HG03354 (cell line): ENCODE measurements around the gene ING2.

ENCODE experiments used
- ATAC-seq: cut with Tn5 transposase; IDR thresholded peaks from one replicate; pipeline ENCODE4 v1.9.1; 2021; ENCODE audit warnings: mild to moderate bottlenecking; ENCODE audit not compliant: unreplicated experiment, poor library complexity, severe bottlenecking

Gene ING2

DNA sequence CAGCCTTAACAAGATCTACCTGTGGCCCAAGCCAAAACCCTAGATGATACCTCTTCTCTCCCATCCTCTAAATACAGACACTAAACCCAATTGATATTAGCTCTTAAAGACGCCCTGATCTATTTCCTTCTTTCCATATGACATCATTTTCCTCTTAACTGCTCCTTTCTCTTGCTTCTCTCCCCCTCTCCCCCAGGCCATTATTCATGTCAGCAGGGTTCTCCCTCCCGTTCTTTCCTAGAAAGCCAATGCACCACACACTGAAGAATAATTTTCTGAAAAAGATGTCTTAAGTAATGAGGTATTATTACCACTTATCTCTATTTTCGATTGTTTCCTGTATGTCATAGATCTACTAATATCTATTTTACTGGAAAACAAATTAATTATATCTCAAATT, 9.7 kb upstream of the ING2 start:
- no peak for ATAC-seq

DNA sequence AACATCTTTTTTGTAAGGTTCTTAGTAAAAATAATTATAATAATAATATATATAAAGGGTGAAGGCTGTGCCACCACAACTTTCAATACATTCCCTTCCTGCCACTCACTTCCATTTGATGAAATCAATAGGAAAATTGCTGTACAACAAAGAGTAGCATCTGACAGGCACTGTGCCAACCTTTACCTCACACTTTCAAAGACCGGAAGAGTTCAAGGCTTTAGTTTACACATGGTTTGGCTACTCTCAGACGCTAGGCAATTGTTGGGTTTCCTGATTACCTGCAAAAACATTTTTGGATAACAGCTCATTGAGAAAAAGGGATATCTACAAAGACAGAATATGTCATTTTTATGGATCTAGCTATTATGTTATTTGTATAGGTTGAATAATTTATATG, 5.5 kb upstream of the ING2 start:
- ATAC-seq = no peak

DNA sequence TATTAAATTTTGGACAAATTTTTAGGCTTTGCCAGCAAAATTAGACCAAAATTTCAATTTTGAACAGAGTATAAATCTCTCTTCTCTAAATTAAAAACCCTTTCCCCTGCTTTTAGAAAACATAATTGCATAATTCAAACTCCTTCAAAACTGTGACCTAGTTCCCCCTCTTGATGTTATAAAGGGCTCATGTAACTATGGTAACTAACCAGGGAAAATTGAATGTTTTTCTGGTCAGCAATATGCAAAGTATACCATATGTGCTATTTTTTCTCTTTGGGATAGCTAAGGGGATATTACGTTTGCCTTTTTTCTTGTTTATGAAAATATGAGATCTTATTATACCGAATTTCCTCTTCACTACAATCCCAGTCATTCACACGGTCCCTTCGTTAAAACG, 5.1 kb upstream of the ING2 start:
- no peak for ATAC-seq

DNA sequence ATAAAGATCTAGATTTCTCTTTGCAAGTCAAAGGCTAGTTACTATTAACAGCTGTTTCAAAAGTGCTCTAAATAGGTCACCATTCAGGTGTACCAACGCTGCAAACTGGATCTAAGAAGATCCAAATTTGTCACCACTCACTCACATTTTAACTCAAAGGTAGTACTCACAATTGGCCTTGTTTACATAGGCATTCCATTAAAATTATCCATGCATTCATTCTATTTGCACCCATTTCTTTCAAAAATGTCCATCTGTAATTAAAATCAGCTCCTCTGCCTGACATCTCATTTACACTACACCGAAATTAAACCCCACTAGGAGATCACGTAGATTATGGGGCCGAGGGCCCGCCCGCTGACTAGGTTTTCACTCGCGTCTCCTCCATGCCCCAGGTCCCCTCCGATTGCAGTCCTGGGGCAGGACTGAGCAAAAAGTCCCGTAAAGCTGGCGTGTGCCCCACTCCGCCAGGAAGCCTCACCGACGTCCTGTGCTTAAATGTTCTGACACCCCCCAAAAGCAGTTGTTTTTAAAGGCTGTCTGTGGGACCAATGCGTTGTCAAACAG, 1.3 kb upstream of the ING2 start:
- ATAC-seq = peak; percentile 3

DNA sequence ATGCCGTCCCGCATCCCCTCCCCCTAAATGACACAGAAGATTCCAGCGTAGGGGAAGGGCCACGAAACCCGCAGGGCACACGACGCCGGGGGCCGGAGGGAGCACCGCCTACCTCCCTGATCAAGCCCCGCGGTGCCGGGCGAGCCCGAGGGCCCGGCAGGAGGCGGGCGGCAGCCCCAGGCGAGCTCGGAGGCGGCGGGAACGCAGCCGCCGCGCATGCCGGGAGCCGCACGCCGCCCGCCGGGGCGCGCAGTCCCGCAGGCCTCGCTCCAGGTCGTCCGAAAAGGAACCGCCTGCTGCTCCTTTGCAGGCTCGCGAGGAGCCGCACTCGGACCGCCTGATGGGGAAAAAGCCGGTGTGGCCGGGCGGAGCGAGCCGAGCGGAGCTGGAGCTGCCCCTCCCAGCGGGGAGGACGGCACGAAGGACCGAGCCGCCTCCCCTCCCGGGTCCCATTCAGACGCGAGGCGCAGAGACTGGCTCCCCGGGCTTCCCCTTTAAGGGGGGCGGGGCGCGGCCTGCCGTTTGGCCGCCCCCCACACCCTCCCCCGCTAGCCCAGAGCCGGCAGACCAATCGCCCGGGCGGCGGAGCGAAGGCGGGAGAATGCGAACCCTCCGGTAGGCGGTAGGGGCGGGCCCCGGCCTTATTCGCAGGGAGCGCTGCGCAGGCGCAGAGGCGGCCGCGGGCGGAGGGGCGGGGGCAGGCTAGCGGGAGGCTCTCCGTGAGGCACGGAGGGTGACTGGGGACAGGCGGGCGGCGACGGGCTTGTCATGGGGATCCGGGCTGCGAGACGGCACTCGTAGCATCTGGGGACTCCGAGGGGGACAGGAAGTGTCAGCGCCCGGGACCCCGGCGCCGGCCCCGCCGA, 561 bp upstream of the ING2 start:
- peak; percentile 71 for ATAC-seq

DNA sequence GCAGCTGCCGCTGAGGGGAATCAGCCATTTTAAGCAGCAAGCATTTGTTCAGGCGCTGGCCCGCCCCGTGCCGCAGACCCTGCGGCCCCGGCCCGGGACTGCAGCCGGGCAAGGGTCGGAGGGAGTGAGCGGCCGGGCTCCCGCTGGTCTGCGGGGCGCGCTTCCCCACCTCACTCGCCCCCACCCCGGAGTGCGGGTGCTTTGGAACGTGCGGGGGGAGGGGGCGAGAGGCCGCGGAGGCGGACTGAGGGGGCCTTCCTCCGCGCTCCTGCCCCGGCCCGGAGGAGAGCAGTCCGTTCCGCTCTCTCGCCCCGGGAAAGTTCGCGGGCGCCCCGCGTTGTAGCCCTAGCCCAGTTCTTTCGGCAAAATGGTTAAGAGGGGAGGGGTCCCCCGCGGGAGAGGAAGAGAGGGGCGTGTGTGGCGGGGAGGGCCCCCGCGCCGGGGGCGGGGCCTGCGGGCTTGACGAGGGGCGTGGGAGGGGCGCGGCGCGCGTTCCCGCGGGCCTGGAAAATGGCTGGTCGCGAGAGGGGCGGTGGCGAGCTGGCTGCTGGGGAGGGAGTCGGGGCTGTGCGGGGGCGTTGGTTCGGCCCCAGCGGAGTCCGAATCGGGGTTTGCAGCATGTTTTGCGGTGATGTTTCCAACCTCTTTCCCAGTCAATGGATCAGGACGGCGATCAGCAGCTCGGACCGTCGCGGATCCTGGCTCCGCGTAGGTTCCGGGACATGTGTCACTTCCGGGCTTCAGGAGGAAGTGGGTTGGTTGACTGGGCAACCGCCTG, 942 bp downstream of the ING2 start:
- ATAC-seq = peak; percentile 49

DNA sequence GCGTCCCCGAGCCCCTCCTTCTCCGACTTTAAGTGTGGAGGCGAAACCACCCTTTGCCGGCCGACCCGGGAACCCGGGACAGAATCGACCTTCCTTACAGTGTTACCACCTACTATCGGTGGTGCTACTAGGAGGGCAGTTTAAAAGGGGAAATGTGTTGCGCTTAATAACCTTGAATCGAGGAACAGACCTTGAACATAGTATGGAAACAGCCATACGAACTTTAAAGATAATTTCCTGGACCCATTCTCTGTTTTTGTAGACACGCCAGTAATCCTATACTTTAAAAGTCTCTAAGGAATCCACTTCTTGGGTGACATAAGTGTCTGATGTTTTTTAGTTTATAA, 1.5 kb downstream of the ING2 start:
- no peak for ATAC-seq

DNA sequence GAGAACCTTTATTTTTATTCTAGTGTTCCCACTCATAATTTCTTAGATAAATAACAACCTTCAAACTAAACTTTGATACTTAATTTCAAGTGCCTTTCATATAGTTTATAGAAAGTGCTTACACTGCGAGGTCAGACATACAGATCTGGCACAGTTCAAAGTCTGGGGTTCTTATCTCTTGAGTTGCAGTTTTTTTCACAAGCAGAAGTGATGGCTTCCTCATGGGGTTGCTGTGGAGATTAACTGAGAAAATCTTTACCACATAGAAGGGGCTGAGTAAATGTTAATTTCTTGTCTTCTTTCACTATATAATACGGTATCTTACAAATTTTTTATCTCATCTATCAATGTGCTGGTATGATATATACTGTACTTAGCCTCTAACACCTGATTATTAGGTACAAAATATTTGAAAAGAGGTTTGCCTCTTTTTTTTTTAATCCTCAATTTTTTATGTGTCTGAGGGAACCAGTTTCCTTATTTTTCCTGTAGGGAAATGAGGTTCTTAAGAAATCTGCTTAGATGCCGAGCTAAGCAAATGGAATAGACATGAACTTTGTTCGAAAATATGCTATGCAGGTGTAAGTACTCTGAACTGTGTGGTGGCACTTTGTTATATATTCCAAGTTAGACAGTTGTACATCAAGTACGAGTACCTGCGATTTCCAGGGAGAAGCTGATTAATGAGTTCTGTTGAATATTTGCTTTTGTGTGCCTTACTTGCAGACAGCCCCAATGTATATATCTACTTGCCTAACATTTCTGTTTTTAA, 3.3 kb downstream of the ING2 start:
- no peak for ATAC-seq

DNA sequence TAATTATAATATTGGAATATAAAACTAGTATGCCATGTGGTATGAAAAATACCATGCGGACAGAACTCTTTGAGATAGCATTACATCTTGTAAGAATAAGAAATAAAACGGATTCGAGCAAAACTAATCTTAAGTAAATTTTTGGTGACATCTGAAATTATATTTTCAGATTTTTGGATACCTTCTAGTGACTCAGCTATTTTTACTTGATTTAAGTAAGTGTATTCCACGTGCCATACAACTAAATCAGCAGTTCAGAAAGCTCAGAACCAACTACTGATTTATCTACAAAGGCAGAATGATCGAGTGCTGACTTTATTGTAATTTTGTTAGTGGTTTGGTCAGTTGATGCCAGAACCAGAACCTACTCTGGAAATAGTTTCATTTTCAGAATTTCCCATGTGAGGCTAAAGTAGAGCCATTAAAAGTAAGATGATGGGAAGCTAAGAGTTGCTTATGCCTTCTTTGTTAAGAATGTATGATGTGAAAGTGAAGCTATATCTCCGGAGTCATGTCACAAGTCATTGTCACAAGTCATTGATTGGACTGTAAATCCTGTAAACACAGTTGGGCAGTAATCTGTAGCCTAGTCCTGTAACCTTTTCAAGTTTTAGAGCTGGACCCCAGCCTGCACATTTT, 4.0 kb downstream of the ING2 start:
- ATAC-seq = no peak

DNA sequence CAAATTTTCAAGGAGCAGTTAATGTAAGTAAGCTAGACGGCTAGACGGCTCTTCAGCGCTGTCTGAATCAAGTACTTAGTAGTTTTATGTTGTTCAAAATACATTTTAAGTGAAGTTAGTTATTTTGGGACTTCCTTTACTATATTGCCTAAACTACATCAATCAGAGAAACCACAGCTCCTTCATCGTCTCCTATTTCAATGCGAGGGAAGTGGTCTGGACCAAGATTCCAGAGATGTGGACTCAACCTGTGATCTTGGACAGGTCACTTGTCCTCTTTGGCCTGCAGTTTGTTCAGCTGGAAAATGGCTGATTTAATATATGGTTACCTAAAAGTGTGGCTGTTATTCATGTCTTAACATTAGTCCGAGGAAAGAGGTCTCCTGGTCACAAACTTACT, 10.6 kb downstream of the ING2 start:
- no peak for ATAC-seq

DNA sequence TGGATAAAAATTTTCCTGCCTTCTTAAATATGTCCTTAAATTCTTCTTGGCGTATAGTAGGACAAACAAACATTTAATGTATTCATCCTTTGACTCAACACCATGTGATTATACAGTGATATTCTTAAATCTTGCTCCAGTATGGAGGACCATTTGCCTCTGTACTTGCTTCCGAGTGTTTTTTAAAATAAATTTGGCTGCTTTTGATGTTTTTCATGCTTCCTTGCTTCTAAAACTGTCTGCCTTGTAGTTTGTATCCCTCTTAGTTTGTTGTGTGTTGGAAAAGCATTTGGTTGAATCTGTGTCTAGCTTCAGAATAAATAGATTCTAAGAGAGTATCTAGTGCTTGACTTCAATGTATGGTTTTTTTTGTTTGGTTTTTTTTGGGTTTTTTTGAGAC, 12.3 kb downstream of the ING2 start:
- ATAC-seq = no peak

DNA sequence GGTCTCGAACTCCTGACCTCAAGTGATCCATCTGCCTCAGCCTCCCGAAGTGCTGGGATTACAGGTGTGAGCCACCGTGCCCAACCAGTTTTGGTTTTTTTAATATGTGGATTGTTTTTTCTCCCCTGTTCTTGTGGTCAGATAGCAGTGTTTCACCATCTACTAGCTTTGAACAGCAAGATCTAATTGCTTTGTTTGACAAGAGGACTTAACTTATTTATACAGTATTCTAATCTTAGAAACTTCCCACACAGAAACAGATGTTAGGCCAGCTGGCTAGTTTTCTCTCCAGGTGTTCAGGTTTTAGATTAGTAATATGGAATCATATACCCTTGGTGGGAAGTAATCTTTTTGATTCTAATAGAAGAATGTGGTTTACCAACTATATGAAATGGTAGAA, 12.9 kb downstream of the ING2 start:
- no peak for ATAC-seq

DNA sequence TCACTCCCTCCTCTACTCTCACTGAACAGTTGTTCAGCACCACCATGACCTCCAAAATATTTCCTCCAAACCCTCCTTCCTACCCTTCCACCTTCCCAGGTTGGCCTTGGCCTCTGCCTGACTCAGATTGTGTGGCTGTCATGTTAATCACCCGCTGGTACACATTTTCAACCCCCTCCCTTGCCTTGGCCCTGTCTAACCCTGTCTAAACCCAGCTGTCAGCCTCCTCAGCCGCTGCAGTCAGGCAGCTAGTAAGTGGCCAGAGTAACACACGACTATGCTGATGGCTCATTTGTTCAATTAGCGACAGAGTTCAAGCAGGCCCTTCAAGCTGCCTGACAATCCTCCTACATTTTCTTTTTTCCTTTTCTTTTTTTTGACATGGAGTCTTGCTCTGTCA, 18.0 kb downstream of the ING2 start:
- ATAC-seq = no peak

DNA sequence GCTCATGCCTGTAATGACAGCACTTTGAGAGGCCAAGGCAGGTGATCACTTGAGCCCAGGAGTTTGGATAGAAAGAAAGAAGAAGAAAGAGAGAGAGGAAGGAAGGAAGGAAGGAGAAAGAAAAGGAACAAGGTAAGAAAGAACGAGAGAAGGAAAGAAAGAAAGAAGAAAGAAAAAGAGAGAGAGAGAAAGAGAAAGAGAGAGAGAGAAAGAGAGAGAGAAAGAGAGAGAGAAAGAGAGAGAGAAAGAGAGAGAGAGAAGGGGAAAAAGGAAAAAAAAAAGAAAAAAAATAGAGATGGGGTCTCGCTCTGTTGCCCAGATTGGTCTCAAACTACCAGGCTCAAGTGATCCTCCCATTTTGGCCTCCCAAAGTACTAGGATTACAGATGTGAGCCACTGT, 22.5 kb downstream of the ING2 start:
- ATAC-seq = no peak

DNA sequence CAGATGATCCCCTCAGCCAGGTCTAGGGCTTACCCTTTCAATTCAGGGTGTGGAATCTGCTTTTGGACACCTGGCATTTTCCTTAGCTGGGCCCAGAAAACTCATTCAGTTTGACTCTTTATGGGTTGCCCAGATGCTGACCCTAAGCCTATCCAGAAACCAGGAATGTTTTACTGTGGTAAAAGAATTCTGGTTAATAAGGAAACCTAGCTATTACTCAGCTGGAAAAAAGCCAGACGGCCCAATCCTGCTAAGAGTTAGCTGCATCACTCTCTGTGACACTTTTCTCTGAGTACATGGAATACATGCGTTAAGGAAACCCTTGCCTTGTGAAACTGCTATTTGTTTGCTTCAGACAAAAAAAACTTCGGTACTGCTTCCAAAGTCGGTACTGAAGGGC, 28.0 kb downstream of the ING2 start:
- no peak for ATAC-seq

DNA sequence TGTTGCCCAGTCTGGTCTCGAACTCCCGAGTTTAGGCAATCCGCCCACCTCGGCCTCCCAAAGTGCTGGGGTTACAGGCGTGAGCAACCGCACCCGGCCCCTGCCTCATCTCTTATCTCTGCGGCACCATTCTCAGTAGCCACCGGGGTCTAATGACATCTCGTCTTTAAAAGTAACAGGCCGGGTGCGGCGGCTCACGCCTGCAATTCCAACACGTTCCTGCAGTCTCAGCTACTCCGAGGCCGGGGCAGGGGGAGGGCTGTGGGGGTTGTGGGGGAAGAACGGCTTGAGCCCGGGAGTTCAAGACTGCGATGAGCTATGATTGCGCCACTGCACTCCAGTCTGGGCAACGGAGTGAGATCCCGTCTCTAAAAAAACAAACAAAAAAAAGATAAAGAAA, 28.8 kb downstream of the ING2 start:
- ATAC-seq = no peak

DNA sequence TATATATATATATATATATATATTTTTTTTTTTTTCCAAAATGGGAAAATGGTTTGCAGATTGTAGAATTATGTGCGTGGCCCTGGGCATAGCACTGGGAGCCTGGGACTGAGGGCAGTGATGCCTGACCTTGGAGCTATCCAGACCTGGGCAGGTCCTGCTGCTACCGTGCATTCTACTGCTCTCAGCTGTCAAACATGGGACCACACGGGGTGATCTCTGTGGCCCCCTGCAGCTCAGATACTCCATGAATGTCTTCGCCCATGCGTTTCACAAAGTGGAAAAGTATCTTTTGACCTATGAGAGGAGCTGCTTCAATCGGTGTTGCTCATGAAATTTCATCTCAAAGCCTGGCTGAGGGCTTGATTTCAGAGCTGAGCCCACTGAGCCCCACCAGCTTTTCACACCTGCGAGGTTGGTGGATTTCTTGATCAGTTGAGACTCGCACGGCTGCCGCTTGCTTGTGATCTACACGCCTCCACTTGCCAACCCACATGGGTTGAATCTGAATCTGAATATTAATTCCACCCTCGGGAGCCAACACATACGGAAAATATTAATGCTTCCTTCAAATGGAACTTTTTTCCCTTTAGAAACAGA, 35.7 kb downstream of the ING2 start:
- ATAC-seq = no peak

DNA sequence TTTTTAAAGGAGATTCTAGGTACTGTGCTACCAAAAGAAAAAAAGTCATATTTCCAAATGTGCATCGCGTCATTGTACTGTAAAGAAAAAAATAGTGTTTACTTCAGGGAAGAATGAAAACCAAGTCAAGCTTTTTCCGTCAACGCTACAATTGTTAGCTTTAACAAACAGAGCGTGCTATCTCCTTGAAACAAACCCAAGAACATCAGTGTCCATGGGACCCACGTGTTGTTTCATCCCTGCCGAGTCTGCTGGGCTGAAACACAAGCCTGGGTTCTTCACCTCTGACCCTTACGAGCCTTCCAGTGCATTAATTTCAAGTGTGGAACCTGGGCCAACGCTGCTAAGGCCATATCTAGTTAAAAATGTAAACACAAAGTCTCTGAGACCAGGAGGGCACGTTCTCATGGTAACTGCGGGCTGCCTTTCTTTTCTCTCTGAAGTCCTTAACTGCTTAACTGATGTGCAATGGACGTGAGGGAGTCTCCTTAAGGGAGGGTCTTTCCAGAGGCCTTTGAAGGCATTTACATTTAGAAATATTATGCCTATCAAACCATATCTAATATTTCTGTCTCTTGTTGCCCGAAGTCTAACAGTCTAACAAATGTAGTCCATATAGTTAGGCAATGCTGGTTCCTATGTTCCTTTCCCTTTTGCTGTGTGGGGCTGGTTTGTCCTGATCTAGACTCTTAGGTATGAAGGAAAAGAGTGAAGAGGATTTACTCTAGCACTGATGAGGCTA, 36.3 kb downstream of the ING2 start:
- ATAC-seq = no peak

DNA sequence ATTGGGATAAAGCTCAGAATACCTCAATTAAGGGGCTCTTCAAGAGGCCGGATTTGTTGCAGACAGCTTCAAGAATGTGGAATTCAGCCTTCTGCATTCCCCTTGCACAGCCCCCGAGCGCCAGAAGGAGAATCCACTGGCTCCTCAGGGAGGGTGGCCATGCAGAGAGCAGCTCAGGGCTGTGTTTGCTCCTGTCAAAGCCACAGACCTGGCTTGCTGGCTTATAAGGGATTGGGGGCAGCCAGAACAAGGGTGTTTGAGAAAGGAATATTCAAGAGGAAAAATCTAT, 36.8 kb downstream of the ING2 start:
- no peak for ATAC-seq
